GM12878 (cell line): Measurements from ENCODE around the gene ILF2. TPM values are rescaled to one million over a fixed set of nuclear protein-coding genes. Genes with fewer than 3 reads are reported as not detected.

Experiments used
- ATAC-seq: fragments of 200-7000 bp; cut with Tn5 transposase; 3 replicates; pipeline ENCODE4 v1.9.1; 2020; ENCODE audit warnings: mild to moderate bottlenecking, moderate library complexity
- BruUV-seq: library from RNA; stranded (reverse); fragments of 400-500 nt; replicated peaks from 2 replicates; lab custom pipeline; 2021; lab: Mats Ljungman, UMichigan
- CTCF ChIA-PET: fragments of 300-600 bp; sonication (Branson Sonifier 250); formaldehyde crosslinking; extraction: SDS; loops from one replicate; lab custom pipeline; 2021; ENCODE audit warnings: inconsistent platforms; lab: Yijun Ruan, JAX
- POLR2A ChIA-PET: fragments of 350-600 bp; formaldehyde crosslinking; extraction: SDS; loops from one replicate; lab custom pipeline; 2021; ENCODE audit warnings: inconsistent platforms; lab: Charles Lee
- RAD21 ChIA-PET: fragments of 300-600 bp; sonication (Branson Sonifier 250); formaldehyde crosslinking; loops from one replicate; lab custom pipeline; 2023; ENCODE audit warnings: antibody characterized with exemption; ENCODE audit not compliant: unreplicated experiment; lab: Charles Lee
- SMC1A ChIA-PET: fragments of 300-600 bp; sonication (Branson Sonifier 250); formaldehyde crosslinking; loops from one replicate; lab custom pipeline; 2023; ENCODE audit not compliant: unreplicated experiment, uncharacterized antibody; lab: Charles Lee
- DNase-seq: peaks from one replicate; pipeline ENCODE4 v3.0.0-alpha.2; 2011; ENCODE audit warnings: low read depth, low spot score
- FAIRE-seq: peaks from 3 replicates; lab custom pipeline; 2011; peaks lifted over from hg19 to GRCh38; lab: Jason Lieb, UNC
- H2AFZ ChIP-seq: 2 replicates; pipeline ENCODE4 v1.6.0; 2011; ENCODE audit warnings: low read depth, low read length, control low read depth; ENCODE audit not compliant: control insufficient read depth
- H3K27ac ChIP-seq: 2 replicates; pipeline ENCODE4 v1.5.1; 2011; ENCODE audit warnings: control low read depth; ENCODE audit not compliant: control insufficient read depth, insufficient read depth
- H3K27me3 ChIP-seq, 2 experiments: replicated peaks in 1 of 2; 2 replicates each; pipeline versions ENCODE4 v1.6.0 to v1.6.1; 2011; ENCODE audit warnings: low read length in 1 of 2; ENCODE audit not compliant: control insufficient read depth in 2 of 2, insufficient read depth in 2 of 2
- H3K36me3 ChIP-seq, 2 experiments: 2 replicates each; pipeline ENCODE4 v1.5.1; 2011; ENCODE audit warnings: low read length in 1 of 2; ENCODE audit not compliant: control insufficient read depth in 2 of 2, insufficient read depth in 2 of 2
- H3K4me1 ChIP-seq: 2 replicates; pipeline ENCODE4 v1.6.1; 2011; ENCODE audit warnings: mild to moderate bottlenecking, low read length, moderate library complexity, mixed read lengths; ENCODE audit not compliant: control insufficient read depth, insufficient read depth
- H3K4me2 ChIP-seq: 2 replicates; pipeline ENCODE4 v1.6.0; 2011; ENCODE audit warnings: control low read depth; ENCODE audit not compliant: control insufficient read depth, insufficient read depth
- H3K4me3 ChIP-seq: fragments of 200-600 bp; sonication (generic); 2 replicates; pipeline ENCODE4 v1.5.1; 2016
- H3K79me2 ChIP-seq: 2 replicates; pipeline ENCODE4 v1.6.0; 2011; ENCODE audit warnings: low read length; ENCODE audit not compliant: control insufficient read depth, insufficient read depth
- H3K9ac ChIP-seq: 2 replicates; pipeline ENCODE4 v1.8.0; 2011; ENCODE audit warnings: low read length, control low read depth, mixed read lengths; ENCODE audit not compliant: control insufficient read depth, insufficient read depth
- H3K9me3 ChIP-seq: replicated peaks from 3 replicates; pipeline ENCODE4 v1.5.1; 2011; ENCODE audit warnings: mild to moderate bottlenecking, low read length; ENCODE audit not compliant: control insufficient read depth, insufficient read depth
- H4K20me1 ChIP-seq: 2 replicates; pipeline ENCODE4 v1.6.0; 2011; ENCODE audit not compliant: control insufficient read depth, insufficient read depth
- ATF7 ChIP-seq: fragments of 450-650 bp; IDR thresholded peaks from 2 replicates; pipeline ENCODE4 v1.6.1; 2016; ENCODE audit warnings: low read depth, mild to moderate bottlenecking
- BCLAF1 ChIP-seq: fragments of 450-650 bp; IDR thresholded peaks from 2 replicates; pipeline ENCODE4 v1.6.1; 2017; ENCODE audit warnings: antibody characterized with exemption, mild to moderate bottlenecking, moderate library complexity
- CBX5 ChIP-seq: sonication (generic); IDR thresholded peaks from 2 replicates; pipeline ENCODE4 v1.6.1; 2016; ENCODE audit warnings: low read depth, moderate library complexity, mild to moderate bottlenecking, inconsistent platforms
- HCFC1 ChIP-seq: fragments of 150-350 bp; IDR thresholded peaks from 2 replicates; pipeline ENCODE4 v1.6.1; 2014; ENCODE audit warnings: low read length
- IKZF1 ChIP-seq: fragments of 450-650 bp; conservative IDR thresholded peaks from 2 replicates; pipeline ENCODE4 v1.6.1; 2017; ENCODE audit warnings: antibody characterized with exemption, mild to moderate bottlenecking
- MXI1 ChIP-seq: fragments of 150-350 bp; IDR thresholded peaks from 2 replicates; pipeline ENCODE4 v1.6.1; 2011; ENCODE audit warnings: low read depth, mild to moderate bottlenecking, inconsistent platforms, low read length, improper control_type of control experiment
- PKNOX1 ChIP-seq: fragments of 450-650 bp; IDR thresholded peaks from 2 replicates; pipeline ENCODE4 v1.6.1; 2016; ENCODE audit warnings: mild to moderate bottlenecking
- RAD51 ChIP-seq: fragments of 450-650 bp; IDR thresholded peaks from 2 replicates; pipeline ENCODE4 v1.6.1; 2016; ENCODE audit warnings: moderate library complexity, mild to moderate bottlenecking, inconsistent platforms
- RCOR1 ChIP-seq: conservative IDR thresholded peaks from 2 replicates; pipeline ENCODE4 v1.6.1; 2012; ENCODE audit warnings: low read depth, low read length, improper control_type of control experiment
- SP1 ChIP-seq: IDR thresholded peaks from one replicate; pipeline ENCODE4 v1.6.1; 2011; ENCODE audit warnings: low read depth, low read length
- SUPT20H ChIP-seq: IDR thresholded peaks from 2 replicates; pipeline ENCODE4 v1.6.1; 2011; ENCODE audit warnings: low read depth, mild to moderate bottlenecking, low read length, moderate library complexity, borderline replicate concordance; ENCODE audit not compliant: control insufficient read depth
- TARDBP ChIP-seq: IDR thresholded peaks from 2 replicates; pipeline ENCODE4 v1.6.1; 2016; ENCODE audit warnings: borderline replicate concordance
- ZBTB4 ChIP-seq: fragments of 450-650 bp; formaldehyde crosslinking; IDR thresholded peaks from 2 replicates; pipeline ENCODE4 v1.4.0; 2022; ENCODE audit warnings: mild to moderate bottlenecking, moderate library complexity
- WGBS: methylation state at CpG from one replicate; pipeline ENCODE4 v1.1.6; 2016; ENCODE audit warnings: low lambda C conversion rate; ENCODE audit not compliant: insufficient replicate concordance, insufficient coverage; ENCODE audit errors: missing lambda C conversion rate; 5-methylcytosine and 5-hydroxymethylcytosine counted together
- in situ Hi-C: fragments of 300-500 bp; cut with MboI; formaldehyde crosslinking; loops from 9 replicates; pipeline ENCODE4 v1.14.3; 2018; ENCODE audit warnings: mixed read lengths
- intact Hi-C: fragments of 100-400 bp; cut with micrococcal nuclease; formaldehyde crosslinking; loops from one replicate; pipeline ENCODE4 v1.14.2; 2022; ENCODE audit not compliant: unreplicated experiment
- polyA plus RNA-seq, 11 experiments: library from polyadenylated mRNA; depleted of rRNA in 4 of 11; unstranded in 6 of 11; stranded (reverse) in 5 of 11; fragments of >200 nt; fragmentation: Nextera tagmentation in 4 of 11; fragmentation: Illumina TruSeq in 1 of 11; extraction: Ambion mirVana in 4 of 11; extraction: Trizol in 1 of 11; gene quantifications; 1 replicate in 1 of 11; 2 replicates in 10 of 11; pipeline versions ENCODE4 v1.2.1 to v1.2.3, GENCODE V29; 2011 to 2016; ENCODE audit warnings: inconsistent platforms in 2 of 11, missing spikeins in 2 of 11, low read depth in 1 of 11
- total RNA-seq, 4 experiments: library from RNA; depleted of rRNA in 3 of 4; stranded (reverse); fragments of >200 nt in 3 of 4; fragmentation: Illumina TruSeq in 1 of 4; extraction: Trizol in 1 of 4; gene quantifications; 2 replicates each; pipeline versions ENCODE4 v1.2.1 to v1.2.3, GENCODE V29; 2013 to 2021

ILF2 gene
- total and polyA plus RNA-seq, 10 of the 15 experiments (the other 5 are each of a cell fraction or from before 2014, with no cell fraction given), result 261 to 520 (median 449) TPM

GRCh38 chr1:153659656-153660055, 11.1 kb downstream of the ILF2 start:
- ChIA-PET SMC1A (interaction anchor here (0.6 to 4.5 kb wide), 3 partner anchors 25 to 87 kb away, joined by 3 to 24 read pairs (median 9); partner anchors contain the start of gene CHTOP), CTCF (interaction anchor here (0.7 to 2.4 kb wide), 5 partner anchors 9 to 92 kb away, joined by 3 to 12 read pairs (median 5); no protein-coding TSS in a partner anchor), POLR2A (interaction anchor here (0.7 kb wide), 2 partner anchors 72 to 95 kb away, joined by 4 to 9 read pairs; no protein-coding TSS in a partner anchor), RAD21 (interaction anchor here (1.4 kb wide), 1 partner anchor 26 kb away, joined by 6 read pairs; the partner anchor contains the start of gene CHTOP)
- in situ Hi-C loops (no loop called here), intact Hi-C loops (no loop called here)
- no peak overlapping the region for H2AFZ ChIP-seq
- peaks cover 13 to 30% of the 10 kb centered on the region in 2 experiments for H3K36me3 ChIP-seq
- no peak for ATAC-seq
- DNase-seq, result no peak
- peak overlapping the region; percentile 98 for H3K4me2 ChIP-seq
- H3K4me1 ChIP-seq, result peaks cover 6% of the 10 kb centered on the region; the same call in 1 of the 2 replicates
- peaks cover 13% of the 10 kb centered on the region for H3K79me2 ChIP-seq
- H3K4me3 ChIP-seq, result peak overlapping the region; percentile 94
- no peaks in the 10 kb centered on the region for H4K20me1 ChIP-seq
- no peak overlapping the region for H3K27ac ChIP-seq
- 84% methylated on average over 9 of the region's 9 CpGs for WGBS
- no peak overlapping the region; the same call in 1 of the 2 replicates for H3K9ac ChIP-seq
- no peaks in the 10 kb centered on the region for H3K9me3 ChIP-seq
- FAIRE-seq, result no peak
- no TSS peak for BruUV-seq
- no peaks in the 10 kb centered on the region for H3K27me3 ChIP-seq
- no peak for TF ChIP-seq IKZF1
- TF ChIP-seq BCLAF1, result no peak
- no peak for TF ChIP-seq RAD51
- TF ChIP-seq SP1, result no peak
- no peak for TF ChIP-seq SUPT20H
- no peak for TF ChIP-seq MXI1
- no peak for TF ChIP-seq TARDBP
- no peak for TF ChIP-seq HCFC1
- TF ChIP-seq RCOR1, result no peak
- no peak for TF ChIP-seq ATF7
- TF ChIP-seq CBX5, result no peak
- no peak for TF ChIP-seq ZBTB4 (CRISPR knock-in tag)
- TF ChIP-seq PKNOX1, result no peak
